Erythroblast (primary cell): ENCODE data around the gene TBC1D24.

Experiments
- GATA1 ChIP-seq: IDR thresholded peaks from 2 replicates; pipeline ENCODE4 v1.6.1; 2011; ENCODE audit warnings: low read depth, mild to moderate bottlenecking, control low read depth, low read length, moderate library complexity
- POLR2A ChIP-seq: IDR thresholded peaks from 2 replicates; pipeline ENCODE4 v1.6.1; 2011; ENCODE audit warnings: mild to moderate bottlenecking, low read length

- TF ChIP-seq POLR2A = no peak
- TF ChIP-seq GATA1 = no peak
Measured at GRCh38 chr16:2427526-2427925, 47.4 kb upstream of the TBC1D24 start.
